GM12891 (cell line): Measurements from ENCODE around the gene ARHGAP26.

Experiments used
- DNase-seq: peaks from one replicate; pipeline ENCODE4 v3.0.0; 2011; ENCODE audit warnings: low spot score; ENCODE audit not compliant: insufficient read length
- FAIRE-seq: peaks from 2 replicates; lab custom pipeline; 2011; peaks lifted over from hg19 to GRCh38; lab: Jason Lieb, UNC
- PAX5 ChIP-seq: IDR thresholded peaks from 2 replicates; pipeline ENCODE4 v1.6.1; 2011; ENCODE audit warnings: low read length, moderate library complexity, mild to moderate bottlenecking; ENCODE audit not compliant: insufficient read depth, severe bottlenecking
- POLR2A ChIP-seq: IDR thresholded peaks from 2 replicates; pipeline ENCODE4 v1.6.1; 2011; ENCODE audit warnings: low read depth, low read length, control low read depth
- POLR2AphosphoS5 ChIP-seq: IDR thresholded peaks from 2 replicates; pipeline ENCODE4 v1.6.1; 2011; ENCODE audit warnings: low read depth, low read length, control low read depth
- POU2F2 ChIP-seq: IDR thresholded peaks from 2 replicates; pipeline ENCODE4 v1.6.1; 2011; ENCODE audit warnings: low read depth, mild to moderate bottlenecking, control low read depth, low read length, moderate library complexity
- SPI1 ChIP-seq: IDR thresholded peaks from 2 replicates; pipeline ENCODE4 v1.6.1; 2011; ENCODE audit warnings: low read depth, low read length, control low read depth
- TAF1 ChIP-seq: IDR thresholded peaks from 2 replicates; pipeline ENCODE4 v1.6.1; 2011; ENCODE audit warnings: low read depth, low read length, control low read depth

Gene ARHGAP26

GRCh38 chr5:143204474-143205246 lies 434.5 kb downstream of the ARHGAP26 start:
- DNase-seq, result no peak
- no peak for FAIRE-seq

GRCh38 chr5:143205386-143205785 lies 435.2 kb downstream of the ARHGAP26 start:
- no peak for TF ChIP-seq TAF1
- TF ChIP-seq POU2F2, result no peak
- no peak for TF ChIP-seq POLR2A
- TF ChIP-seq POLR2AphosphoS5, result no peak
- no peak for TF ChIP-seq PAX5
- TF ChIP-seq SPI1, result no peak
- DNase-seq (no peak), FAIRE-seq (no peak)

More at GRCh38 chr5:143204474-143205246, 434.5 kb downstream of the ARHGAP26 start:
- TF ChIP-seq PAX5, result no peak
- no peak for TF ChIP-seq SPI1
- TF ChIP-seq POU2F2, result no peak
- no peak for TF ChIP-seq POLR2A
- no peak for TF ChIP-seq POLR2AphosphoS5
- TF ChIP-seq TAF1, result no peak

- FAIRE-seq (no peak), DNase-seq (no peak)
- no peak for TF ChIP-seq POLR2AphosphoS5
- TF ChIP-seq POU2F2, result no peak
- TF ChIP-seq TAF1, result no peak
- no peak for TF ChIP-seq POLR2A
- TF ChIP-seq SPI1, result no peak
- no peak for TF ChIP-seq PAX5
These were observed 435.7 kb downstream of the ARHGAP26 start for GRCh38 chr5:143205883-143206195.

GRCh38 chr5:143206196-143207053 lies 436.2 kb downstream of the ARHGAP26 start:
- DNase-seq (no peak), FAIRE-seq (peak; percentile 41)
- TF ChIP-seq SPI1 (peak; percentile 86), POLR2A (no peak), TAF1 (peak; percentile 19; the same call in 1 of the 2 replicates)

GRCh38 chr5:143207058-143207457 lies 436.9 kb downstream of the ARHGAP26 start:
- TF ChIP-seq POLR2AphosphoS5 (no peak), TAF1 (no peak), POLR2A (no peak), POU2F2 (no peak), PAX5 (no peak), SPI1 (no peak)
- FAIRE-seq (no peak), DNase-seq (no peak)

GRCh38 chr5:143207563-143208364 lies 437.6 kb downstream of the ARHGAP26 start:
- DNase-seq (no peak), FAIRE-seq (no peak)
- no peak for TF ChIP-seq SPI1
- TF ChIP-seq POLR2AphosphoS5, result no peak
- TF ChIP-seq POLR2A, result no peak
- no peak for TF ChIP-seq PAX5
- TF ChIP-seq POU2F2, result no peak
- TF ChIP-seq TAF1, result no peak

GRCh38 chr5:143208365-143208641 lies 438.1 kb downstream of the ARHGAP26 start:
- FAIRE-seq, result no peak
- no peak for TF ChIP-seq POLR2AphosphoS5
- TF ChIP-seq SPI1, result no peak
- TF ChIP-seq TAF1, result no peak
- TF ChIP-seq PAX5, result no peak
- TF ChIP-seq POLR2A, result no peak
- no peak for TF ChIP-seq POU2F2
- DNase-seq, result no peak

GRCh38 chr5:143208781-143209510 lies 438.8 kb downstream of the ARHGAP26 start:
- TF ChIP-seq POLR2AphosphoS5 (no peak), POLR2A (no peak), PAX5 (no peak), SPI1 (no peak)
- FAIRE-seq (no peak), DNase-seq (no peak)

- DNase-seq, result no peak
- TF ChIP-seq POLR2A, result no peak
- no peak for TF ChIP-seq SPI1
- no peak for TF ChIP-seq POLR2AphosphoS5
- TF ChIP-seq PAX5, result no peak
- TF ChIP-seq POU2F2, result no peak
- no peak for TF ChIP-seq TAF1
- no peak for FAIRE-seq
These were observed 439.8 kb downstream of the ARHGAP26 start for GRCh38 chr5:143209881-143210395.
